Measurements from ENCODE around the gene STAB2.
A peak's percentile ranks its signal among the peaks of the same experiment; 100 is the strongest.
"Not testable (repeated sequence)": the region's sequence is repeated elsewhere in the genome, so short reads cannot be mapped to it uniquely, and the experiment has no call there.

Gene STAB2

DNA sequence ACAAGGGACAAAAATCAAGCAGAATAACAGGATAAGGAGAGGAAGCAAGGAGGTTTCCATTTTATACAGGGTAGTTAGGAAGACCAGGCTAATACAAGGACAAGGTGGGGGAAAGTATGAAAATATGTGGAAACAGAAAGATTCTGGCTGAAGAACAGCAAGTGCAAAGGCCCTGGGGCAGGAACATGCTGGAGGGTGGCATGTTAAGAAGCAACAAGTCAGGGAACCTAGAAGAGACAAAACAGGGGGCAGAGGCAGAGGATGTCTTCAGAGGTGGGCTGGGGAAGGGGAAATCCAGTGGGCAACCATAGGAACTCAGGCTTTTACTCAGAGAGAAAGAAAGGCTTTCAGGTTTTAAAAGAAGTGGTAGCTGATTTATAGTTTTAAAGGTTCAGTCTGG lies 199.1 kb downstream of the STAB2 start:
- no peak for DNase-seq

DNA sequence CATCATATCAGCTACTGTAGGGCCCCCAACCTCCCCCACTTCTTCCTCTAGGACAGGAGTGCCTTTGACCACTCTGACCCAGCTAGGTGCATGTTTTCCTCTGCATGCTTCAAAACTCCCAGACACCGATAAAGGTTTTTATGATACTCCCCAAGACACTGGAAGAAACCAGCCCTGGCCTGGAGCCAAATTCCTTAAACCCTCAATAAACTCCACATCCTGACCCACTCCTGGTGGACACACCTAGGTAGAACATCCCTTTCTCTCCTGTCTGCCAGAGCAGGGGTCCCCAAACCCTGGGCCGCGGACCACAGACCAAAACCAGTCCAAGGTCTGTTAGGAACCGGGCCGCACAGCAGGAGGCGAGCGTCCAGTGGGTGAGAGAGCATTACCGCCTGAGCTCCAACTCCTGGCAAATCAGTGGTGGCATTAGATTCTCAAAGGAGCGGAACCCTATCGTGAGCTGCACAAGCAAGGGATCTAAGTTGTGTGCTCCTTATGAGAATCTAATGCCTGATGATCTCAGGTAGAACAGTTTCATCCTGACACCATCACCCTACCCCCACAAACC lies 204.4 kb downstream of the STAB2 start:
- DNase-seq: no peak

DNA sequence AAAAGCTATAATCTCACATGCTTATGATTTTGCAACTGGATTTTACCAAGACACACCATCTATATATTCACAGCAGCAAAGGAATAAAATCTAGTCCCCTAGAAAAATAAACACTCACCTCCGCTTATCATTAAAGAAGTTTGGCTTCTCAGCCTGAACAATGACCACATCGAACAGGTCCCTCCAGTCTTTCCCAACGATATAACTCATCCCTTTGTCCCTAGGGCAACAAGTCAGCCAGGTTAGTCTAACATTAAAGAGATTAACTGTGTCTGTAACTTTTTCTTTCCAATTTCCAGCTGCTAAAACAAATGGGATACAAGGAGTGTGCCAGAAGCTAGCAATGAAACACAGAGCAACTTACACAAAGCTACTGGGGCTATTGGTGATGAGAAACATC lies 206.0 kb downstream of the STAB2 start:
- no peak for DNase-seq

DNA sequence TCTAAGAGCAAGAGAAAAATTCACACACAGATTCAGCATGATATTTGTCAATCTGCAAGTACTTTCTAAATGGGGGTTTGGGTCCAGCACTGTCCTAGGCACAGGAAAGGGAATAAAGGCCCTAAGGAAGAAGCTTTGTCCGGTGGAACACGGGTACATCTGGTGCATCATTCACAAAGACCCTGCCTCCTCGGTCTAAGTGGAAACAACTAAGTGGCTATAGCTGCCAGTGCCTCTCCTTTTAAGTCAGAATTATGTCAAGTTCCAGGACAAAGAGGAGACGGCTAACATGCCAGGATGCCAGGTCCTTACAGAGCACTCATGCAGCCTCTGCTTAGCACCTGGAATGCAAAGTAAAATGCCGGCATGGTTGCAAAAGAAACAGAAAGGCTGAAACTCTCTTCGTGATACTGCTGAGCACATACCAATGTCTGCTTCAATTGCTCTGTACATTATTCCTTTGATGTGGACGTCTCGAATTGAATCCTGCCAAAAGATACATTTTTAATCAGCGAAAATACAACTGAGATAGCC lies 206.5 kb downstream of the STAB2 start:
- DNase-seq: no peak

DNA sequence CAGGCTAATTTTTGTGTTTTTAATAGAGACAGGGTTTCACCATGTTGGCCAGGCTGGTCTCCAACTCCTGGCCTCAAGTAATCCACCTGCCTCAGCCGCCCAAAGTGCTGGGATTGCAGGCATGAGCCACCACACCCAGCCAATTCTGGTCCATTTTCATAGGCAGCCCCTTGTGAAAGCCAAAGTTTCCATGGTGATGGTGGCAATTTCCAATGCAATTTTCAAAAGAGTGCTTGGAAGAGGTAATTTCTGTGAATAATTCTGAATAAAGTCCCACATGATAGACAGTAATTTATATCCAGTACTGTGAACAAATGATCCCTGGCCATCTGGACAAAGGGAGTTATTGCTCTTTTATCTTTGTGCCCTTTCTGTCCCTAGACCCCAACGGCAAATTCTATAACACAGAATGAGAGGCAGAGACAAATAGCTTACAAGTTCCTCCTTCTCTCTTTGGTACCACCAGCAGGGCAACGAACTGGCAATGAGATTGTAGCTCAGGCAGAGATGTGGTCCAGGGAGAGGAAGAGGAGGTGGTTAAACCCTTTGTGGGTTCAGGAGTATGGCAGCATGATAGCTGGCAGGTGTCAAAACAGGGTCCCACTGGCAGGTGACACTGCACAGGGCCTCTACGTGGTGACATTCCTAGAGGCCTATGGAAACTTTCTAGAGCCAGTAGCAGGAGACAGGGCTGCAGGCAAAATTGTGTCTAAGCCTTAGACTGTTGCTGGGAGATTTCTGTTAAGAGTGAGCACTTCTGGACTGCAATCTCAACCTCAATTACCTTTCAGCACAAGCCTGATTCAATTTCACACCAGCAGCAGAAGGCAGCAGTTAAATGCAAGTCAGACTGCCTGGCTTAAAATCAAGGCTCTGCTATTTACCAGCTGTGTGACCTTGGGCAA lies 207.5 kb downstream of the STAB2 start:
- DNase-seq: no peak

DNA sequence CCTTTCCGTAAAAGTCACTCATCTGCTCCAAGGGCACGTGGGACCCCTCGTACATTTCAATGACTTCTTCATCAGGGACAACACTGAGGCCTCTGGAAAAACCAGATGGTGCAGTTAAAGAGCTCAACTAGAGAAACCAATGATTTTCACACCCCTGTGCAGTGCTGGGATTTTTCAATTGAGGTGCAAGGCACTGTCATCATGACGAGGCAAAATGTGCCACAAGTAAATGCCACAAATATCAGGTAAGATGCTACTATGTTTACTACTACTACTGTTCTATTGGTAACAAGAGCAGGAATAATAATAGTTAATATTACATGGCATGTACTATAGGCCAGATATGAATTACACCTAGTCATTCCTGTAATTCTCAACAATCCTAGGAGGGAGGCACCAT lies 211.5 kb downstream of the STAB2 start:
- no peak for DNase-seq

DNA sequence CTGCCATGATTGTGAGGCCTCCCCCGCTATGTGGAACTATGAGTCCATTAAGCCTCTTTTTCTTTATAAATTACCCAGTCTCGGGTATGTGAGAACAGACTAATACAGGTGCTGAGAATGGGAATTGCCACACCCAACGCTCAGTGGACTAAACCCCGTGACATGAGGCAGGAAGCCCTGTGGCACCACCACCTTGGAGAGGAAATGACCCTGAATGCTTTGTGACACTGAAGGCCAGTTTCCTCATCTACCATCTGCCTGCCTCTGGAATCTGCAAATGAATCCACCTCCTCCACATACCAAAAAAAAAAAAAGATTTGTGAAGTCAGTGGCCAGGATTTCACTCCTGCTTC lies 212.4 kb downstream of the STAB2 start:
- DNase-seq: no peak

DNA sequence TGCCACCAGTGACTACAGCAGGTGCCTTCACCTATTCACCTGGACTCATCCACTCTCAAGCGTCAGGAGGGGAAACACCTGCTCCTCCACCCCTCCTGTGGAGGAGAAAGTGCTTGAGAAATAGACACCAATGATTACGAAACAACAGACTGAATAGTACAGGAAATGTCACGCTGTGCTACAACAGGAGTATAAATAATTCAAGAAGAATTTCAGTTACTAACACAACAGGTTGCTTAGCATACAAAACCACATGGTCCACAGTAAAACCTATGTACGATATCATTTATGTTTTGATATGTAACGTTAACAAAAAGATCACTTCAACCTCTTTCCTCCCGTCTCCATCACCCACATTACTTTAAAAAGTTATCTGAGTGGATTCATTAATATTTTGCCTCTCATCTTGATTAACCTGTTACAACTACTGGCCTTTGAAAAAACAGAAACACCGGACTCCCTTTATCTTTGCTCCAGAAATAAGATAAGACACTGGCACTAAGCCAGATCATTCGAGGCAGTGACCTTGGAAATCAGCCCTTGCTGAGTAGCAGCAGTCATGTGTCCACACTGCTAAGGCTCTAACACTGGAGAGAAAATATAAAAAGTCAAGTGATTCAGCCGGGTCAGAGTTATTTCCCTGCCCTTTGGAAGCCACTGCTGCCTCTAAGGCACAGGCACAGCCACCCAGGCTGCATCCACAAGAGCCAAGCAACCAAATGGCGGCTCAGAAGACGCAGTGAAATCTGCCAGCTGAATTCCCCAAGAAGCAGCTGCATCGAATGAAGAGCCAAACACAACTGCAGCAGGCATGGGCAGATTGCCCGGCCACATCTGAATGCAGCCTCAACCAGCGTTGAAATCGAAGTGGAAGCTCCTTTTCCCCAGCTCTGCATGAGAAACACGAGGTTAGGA lies 213.0 kb downstream of the STAB2 start:
- DNase-seq: peak; percentile 35

DNA sequence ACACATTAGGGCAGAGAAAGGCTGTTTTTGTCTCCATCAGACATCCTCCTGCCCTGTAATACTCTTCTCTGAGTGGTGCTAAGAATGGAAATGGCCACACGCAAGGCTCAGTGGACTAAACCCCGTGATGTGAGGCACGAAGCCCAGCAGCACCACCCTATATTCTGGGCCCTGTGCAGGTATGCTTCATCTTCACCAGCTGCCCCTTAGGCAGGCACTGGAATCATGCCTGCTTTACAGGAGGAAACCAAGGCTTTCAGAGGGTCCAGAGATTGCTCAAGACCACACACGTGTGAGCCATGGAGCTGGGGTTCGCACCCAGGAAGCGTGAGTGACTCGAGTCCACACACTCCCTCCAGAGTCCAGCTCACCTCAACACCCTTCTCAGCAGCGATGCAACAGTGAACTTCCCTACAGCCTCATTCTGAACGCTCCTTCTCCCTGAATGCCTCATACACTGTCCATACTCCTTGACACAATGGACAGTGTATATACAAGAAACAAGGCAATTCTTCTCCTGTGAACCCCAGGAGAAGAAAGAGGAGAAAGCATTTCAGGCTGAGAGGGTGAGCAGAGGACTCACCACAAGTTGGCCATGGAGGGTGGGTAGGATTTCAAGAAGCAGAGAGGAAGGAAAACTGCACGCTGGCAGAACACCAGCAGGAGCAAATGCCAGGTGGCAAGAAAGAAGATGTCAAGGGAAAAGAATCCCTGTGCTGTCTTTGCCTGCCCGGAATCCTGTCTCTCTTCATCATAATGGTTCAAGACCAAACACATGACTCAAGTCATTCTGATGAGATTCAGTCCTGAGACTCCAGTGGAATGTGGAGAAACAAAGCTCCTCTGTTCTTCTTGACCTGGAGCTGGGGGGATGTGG lies 214.9 kb downstream of the STAB2 start:
- no peak for DNase-seq

DNA sequence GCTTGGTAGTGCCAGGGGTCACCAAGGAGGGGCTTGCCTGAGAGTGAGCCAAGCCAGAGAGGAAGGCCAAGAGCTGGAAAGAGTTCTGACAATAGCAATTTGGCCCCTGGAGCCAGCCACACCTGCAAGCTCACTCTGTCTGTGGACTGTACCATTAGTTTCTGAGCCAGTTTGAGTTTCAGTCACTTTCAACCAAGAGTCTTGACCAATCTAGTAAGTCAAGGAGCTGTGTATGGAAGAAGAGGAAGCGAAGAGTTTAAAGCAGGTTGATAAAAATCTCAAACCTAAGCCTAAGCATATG lies 215.5 kb downstream of the STAB2 start:
- DNase-seq: no peak

DNA sequence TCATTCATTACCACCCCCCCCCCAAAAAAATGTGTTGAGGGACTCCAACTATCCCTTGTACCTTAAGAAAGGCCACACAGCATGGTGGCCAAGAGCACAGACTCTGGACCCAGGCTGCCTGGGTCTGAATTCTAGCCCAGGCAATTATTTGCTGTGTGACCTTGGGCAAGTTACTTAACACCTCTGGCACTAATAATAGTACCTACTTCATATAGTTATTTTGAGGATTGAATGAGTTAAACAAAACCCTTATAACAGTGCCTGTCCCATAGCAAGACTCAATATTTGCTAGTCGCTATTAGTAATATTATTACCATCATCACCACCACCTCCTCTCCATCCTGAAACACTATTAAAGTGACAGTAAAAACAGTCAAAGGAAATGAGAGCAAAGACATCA lies 216.8 kb downstream of the STAB2 start:
- no peak for DNase-seq

DNA sequence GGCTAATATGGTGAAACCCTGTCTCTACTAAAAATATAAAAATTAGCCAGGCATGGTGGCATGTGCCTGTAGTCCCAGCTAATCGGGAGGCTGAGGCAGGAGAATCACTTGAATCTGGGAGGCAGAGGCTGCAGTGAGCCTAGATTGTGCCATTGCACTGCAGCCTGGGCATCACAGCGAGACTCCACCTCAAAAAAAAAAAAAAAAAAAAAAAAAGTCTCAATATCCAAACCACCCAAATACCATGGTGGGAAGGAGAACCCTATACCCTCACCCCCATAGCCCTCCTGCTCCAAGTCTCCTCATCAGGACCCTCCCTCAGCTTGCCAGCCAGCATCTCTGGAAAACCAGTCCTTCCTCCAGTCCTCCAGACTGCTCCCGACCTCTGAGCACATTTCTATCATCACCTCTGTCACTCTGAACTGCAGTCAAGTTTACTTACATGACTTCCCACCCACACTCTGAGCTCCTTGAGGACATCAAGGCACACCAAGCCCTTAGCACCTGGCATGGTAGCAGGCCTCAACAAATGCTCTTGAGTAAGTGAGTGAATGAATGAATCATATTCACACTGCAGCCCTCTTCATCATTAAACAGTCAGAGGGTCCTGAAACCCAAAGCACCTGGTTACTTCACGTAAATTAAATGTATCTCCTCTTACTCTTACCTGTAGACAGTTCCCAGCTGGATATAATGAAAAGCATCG lies 218.7 kb downstream of the STAB2 start:
- no peak for DNase-seq

DNA sequence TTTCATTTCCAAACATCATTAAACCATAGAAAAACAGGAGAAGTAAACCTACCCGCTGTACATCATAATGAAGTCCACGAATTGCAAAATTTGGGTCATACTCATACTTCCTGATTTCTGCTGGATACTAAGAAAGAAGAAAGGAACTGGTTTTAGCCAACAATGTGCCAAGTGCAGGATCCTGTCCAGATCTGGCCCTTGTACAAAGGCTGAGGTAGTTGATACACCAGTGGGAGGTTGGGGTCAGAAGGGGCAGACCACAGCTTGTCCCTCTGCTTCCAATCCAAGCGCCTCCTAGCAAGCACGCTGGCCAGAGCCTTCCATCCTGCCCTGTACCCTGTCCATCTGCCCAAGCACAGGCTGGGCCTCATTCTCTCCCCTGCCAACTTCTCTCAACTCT lies 219.7 kb downstream of the STAB2 start:
- no peak for DNase-seq

DNA sequence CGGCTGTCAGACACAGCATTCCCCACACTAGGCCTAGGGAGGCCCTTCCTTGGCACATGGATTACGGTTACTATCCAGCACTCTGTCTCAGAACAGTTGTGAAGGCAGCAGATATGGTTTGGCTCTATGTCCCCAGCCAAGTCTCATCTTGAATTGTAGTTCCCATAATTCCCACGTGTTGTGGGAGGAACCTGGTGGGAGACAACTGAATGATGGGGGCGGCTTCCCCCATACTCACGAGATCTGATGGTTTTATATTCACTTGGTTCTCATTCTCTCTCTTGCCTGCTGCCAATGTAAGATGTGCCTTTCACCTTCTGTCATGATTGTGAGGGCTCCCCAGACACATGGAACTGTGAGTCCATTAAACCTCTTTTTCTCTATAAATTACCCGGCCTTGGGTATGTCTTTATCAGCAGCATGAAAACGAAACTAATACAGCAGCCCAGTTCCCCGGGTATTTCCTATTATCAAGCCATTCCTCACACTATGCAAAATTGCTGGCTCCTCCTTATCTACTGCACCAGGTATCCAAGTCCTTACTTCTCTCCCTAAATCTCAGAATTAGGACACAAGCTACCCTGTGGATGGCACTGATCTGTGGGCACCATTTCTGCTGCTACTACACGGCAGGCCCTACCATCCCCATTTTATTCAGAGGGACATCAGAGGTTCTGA lies 220.6 kb downstream of the STAB2 start:
- DNase-seq: no peak

DNA sequence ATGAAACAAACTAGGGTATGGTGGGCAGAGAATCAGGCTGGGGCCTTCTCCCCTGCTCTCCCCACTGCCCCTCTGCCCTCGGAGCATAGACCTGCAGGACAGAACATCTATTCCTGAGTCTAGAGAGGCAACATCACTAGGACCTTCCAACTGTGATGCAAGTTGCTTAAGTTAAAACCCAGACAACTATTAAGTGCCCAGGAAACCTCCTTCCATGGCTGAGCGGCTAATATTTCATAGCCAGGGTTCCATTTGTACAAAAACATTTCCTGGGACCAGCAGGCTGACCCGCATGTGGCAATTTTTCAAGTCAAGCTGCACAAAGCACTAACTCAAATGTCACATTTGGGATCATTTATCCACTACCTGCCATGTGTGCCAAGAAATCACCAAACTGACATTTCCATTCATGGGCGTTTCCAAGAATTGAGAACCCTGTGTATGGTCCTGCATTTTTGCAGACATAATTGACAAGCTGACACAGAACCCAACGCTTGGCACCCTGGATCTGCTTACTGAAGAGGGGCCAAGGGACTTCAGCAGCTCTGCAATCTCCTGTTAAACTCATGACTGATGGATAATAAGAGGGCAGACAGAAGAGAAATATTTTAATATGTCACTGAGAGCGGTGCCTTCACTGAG lies 221.3 kb downstream of the STAB2 start:
- no peak for DNase-seq

DNA sequence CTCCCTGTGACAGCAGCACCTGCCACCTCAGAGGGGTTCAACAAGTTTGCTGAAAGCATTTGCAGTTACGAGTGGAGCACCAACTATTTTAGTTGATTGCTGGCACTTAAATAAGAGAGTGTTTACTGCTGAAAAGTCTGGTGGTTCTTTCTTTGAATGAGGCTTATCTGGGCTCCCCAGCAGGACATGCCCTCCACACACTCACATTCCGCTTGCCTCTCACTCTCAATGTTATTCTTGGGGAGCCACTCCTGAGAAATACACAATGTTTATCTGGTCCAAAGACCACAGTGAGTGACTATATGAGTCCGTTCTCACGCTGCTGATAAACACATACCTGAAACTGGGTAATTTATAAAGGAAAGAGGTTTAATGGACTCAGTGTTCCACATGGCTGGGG lies 222.1 kb downstream of the STAB2 start:
- no peak for DNase-seq

DNA sequence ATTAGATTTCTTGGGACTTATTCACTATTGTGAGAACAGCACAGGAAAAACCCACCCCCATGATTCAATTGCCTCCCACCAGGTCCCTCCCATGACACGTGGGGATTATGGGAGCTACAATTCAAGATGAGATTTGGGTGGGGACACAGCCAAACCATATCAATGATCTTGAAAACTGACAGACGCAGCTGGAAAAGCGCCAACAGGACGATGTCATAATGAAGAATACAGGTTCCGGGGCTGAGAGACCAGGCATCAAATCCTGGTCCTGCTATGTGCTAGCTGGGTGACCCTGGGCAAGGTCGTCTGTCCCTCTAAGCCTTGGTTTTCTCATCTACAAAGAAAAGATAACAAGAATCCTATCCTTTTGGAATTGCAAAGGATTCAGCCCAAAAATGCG lies 222.6 kb downstream of the STAB2 start:
- not testable (repeated sequence) for DNase-seq

DNA sequence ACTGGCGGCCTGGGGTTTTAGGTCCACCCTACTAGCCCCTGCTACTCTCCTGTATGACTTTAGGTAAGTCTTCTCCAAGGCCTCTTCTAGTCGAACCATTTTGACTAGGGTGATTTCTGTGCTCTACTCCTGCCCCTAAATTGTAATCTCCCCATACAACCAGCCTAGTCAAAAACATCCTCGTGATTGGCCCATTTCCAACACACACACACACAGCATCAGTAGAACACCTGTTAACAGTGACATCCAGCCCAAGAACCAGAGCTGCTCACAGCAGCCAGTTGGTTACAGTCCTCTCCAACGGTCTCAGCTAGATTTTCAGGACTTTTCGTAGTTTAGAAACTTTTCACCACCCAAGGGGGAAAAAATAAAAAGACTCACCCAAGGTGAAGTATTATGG lies 223.0 kb downstream of the STAB2 start:
- DNase-seq: no peak

DNA sequence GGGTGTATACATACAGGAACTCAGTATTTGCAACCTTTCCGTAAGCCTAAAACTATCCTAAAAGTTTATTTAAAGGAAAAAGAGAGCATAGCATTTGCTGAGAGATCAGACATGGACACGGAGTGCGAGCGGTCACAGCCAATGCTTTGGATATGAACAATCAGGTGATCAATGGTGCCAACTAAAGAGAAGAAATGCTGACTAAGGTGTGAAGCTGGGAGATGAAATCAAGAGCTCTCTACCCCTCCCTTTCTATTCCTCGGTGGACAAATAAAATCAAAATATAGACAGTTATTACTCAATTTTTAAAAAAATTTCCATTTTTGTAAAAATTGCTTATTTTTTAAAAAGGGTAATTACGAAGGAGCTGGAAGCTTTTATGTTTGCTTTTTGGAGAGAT lies 224.7 kb downstream of the STAB2 start:
- no peak for DNase-seq

DNA sequence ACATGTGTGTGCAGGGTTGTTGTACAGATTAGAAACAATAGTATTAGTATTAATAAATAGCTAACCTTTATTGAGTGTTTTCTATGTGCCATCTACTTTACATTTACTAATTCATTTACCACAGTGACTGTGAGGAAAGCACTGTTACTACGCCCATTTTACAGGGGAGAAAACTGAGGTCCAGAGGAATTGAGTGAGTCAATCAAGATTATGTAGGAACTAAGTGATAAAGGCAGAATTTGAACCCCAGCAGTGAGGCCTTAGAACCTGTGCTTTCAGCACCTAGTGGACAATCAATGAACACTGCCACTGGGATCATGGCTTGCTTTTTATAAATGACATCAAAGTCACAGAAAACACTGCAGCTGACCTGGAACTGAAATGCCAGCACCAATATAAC lies 225.7 kb downstream of the STAB2 start:
- no peak for DNase-seq

DNA sequence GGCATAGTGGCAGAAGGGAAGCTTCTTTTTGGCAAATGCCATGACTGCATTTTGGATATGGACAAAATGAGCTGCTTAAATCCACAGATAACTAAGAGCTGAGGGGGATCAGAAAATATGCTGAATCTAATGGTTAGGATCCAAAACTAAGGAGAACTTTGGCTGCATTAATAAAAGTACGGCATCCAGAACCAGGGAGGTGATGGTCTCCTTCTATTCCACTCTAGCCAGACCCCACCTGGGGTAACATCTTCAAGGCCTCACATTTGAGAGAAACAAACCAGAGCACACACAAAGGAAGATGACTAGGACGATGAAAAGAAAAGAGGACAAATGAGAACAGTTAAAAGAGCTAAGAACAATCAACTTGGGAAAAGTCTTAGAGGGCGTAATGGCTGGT lies 226.4 kb downstream of the STAB2 start:
- no peak for DNase-seq
